Vagina (tissue), 2 donors: ENCODE results near the gene SOD3.

ENCODE experiments used
- CTCF ChIP-seq, 3 experiments: fragments of 450-650 bp in 2 of 3; fragments of 200-600 bp in 1 of 3; sonication (generic) in 1 of 3; IDR thresholded peaks; one replicate each; pipeline ENCODE4 v1.5.1; 2017 to 2019; ENCODE audit warnings: antibody characterized with exemption in 3 of 3, mild to moderate bottlenecking in 2 of 3, moderate library complexity in 2 of 3
- POLR2A ChIP-seq, 2 donors: fragments of 450-650 bp; IDR thresholded peaks; one replicate each; pipeline ENCODE4 v1.6.1; 2017; ENCODE audit warnings: antibody characterized with exemption in 2 of 2, mild to moderate bottlenecking in 2 of 2, moderate library complexity in 2 of 2

GRCh38 chr4:24753519-24753918 lies 41.9 kb upstream of the SOD3 start:
- TF ChIP-seq POLR2A (IDR thresholded peaks at IDR 0.05) (no peak), CTCF (IDR thresholded peaks at IDR 0.05) (no peak)
